Endothelial cell (in vitro differentiated cells): ENCODE results near the gene GTF2F2. TPM values are rescaled to one million over a fixed set of nuclear protein-coding genes. Genes with fewer than 3 reads are reported as not detected.

ENCODE experiments used
- DNase-seq: peaks from one replicate; pipeline ENCODE4 v3.0.0; 2021; ENCODE audit warnings: low spot score
- H3K27ac Mint-ChIP-seq: one replicate; pipeline ENCODE4 v1.8.0; 2021; ENCODE audit warnings: mixed read lengths, inconsistent platforms; ENCODE audit not compliant: unreplicated experiment
- H3K27me3 Mint-ChIP-seq: one replicate; pipeline ENCODE4 v1.8.0; 2021; ENCODE audit warnings: mild to moderate bottlenecking, moderate library complexity, mixed read lengths, inconsistent platforms; ENCODE audit not compliant: unreplicated experiment
- H3K36me3 Mint-ChIP-seq: one replicate; pipeline ENCODE4 v1.8.0; 2021; ENCODE audit warnings: mild to moderate bottlenecking, low read depth, mixed read lengths, inconsistent platforms; ENCODE audit not compliant: unreplicated experiment
- H3K4me1 Mint-ChIP-seq: one replicate; pipeline ENCODE4 v1.8.0; 2021; ENCODE audit warnings: mild to moderate bottlenecking, mixed read lengths, inconsistent platforms; ENCODE audit not compliant: unreplicated experiment
- H3K4me3 Mint-ChIP-seq: one replicate; pipeline ENCODE4 v1.8.0; 2021; ENCODE audit warnings: mild to moderate bottlenecking, mixed read lengths, inconsistent platforms; ENCODE audit not compliant: unreplicated experiment
- H3K9me3 Mint-ChIP-seq: one replicate; pipeline ENCODE4 v1.8.0; 2021; ENCODE audit warnings: mixed read lengths, inconsistent platforms; ENCODE audit not compliant: unreplicated experiment
- CTCF ChIP-seq: fragments of 200-600 bp; sonication (generic); IDR thresholded peaks from one replicate; pipeline ENCODE4 v1.5.0; 2021; ENCODE audit warnings: antibody characterized with exemption; ENCODE audit not compliant: unreplicated experiment
- total RNA-seq: library from RNA; stranded (reverse); fragmentation: NEBNext Ultra II Directional; extraction: Animal tissue kit (Norgen Biotek cat#: 25700); gene quantifications from one replicate; pipeline ENCODE4 v1.2.1, GENCODE V29; 2021; ENCODE audit not compliant: unreplicated experiment

The GTF2F2 gene
- total RNA-seq, 1 donor from 2014 or later: 13.6 TPM

GRCh38 chr13:45331123-45331619, 210.9 kb downstream of the GTF2F2 start:
- Mint-ChIP-seq H3K4me1 (peaks cover 72% of the 10 kb centered on the region), H3K27me3 (peaks cover 12% of the 10 kb centered on the region), H3K9me3 (no peaks in the 10 kb centered on the region), H3K4me3 (no peak overlapping the region), H3K27ac (peak overlapping the region; percentile 94), H3K36me3 (peaks cover 15% of the 10 kb centered on the region)
- TF ChIP-seq CTCF: no peak
- no peak for DNase-seq

DNA sequence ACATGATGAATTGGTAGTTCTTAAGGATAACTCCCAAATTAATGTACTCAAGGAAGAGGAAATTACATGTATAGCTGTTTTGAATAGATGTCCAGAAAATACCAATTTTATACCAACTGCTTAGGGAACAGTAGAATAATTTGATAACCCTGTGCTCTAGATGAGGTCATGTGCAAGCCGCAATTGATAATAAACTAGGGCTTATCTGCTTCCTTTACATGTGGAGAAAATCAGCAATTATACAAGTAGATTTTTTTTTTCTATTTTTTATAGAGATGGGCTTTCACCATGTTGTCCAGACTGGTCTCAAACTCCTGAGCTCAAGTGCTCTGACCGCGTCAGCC, 211.4 kb downstream of the GTF2F2 start:
- Mint-ChIP-seq H3K27ac (peak overlapping the region; percentile 94), H3K4me3 (no peak overlapping the region), H3K4me1 (peaks cover 77% of the 10 kb centered on the region), H3K27me3 (peaks cover 12% of the 10 kb centered on the region), H3K9me3 (no peaks in the 10 kb centered on the region), H3K36me3 (peaks cover 20% of the 10 kb centered on the region)
- no peak for DNase-seq
- no peak for TF ChIP-seq CTCF

GRCh38 chr13:45332036-45332830, 211.9 kb downstream of the GTF2F2 start:
- Mint-ChIP-seq H3K4me3 (no peak overlapping the region), H3K27me3 (peaks cover 8% of the 10 kb centered on the region), H3K36me3 (peaks cover 26% of the 10 kb centered on the region), H3K27ac (peak overlapping the region; percentile 64), H3K9me3 (no peaks in the 10 kb centered on the region), H3K4me1 (peaks cover 79% of the 10 kb centered on the region)
- TF ChIP-seq CTCF: no peak
- no peak for DNase-seq

DNA sequence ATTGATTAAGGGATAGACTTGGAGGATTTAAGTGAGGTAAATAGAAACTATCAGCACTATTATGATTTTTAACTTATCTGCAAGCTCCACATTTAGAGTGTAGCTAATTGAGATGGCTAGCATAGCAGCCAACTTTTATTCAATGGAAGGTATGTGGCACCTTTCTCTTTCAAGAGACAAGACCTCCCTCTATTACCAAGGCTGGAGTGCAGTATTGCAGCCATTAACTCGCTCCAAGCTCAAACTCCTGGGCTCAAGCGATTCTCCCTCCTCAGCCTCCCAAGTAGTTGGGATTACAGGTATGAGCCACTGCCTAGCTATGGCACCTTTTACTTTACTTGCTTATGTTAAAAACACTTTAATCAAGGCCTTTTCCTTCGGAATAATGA, 212.5 kb downstream of the GTF2F2 start:
- TF ChIP-seq CTCF: no peak
- no peaks in the 10 kb centered on the region for H3K9me3 Mint-ChIP-seq
- H3K27me3 Mint-ChIP-seq: peaks cover 6% of the 10 kb centered on the region
- no peak overlapping the region for H3K4me3 Mint-ChIP-seq
- H3K36me3 Mint-ChIP-seq: peaks cover 31% of the 10 kb centered on the region
- DNase-seq: no peak
- H3K27ac Mint-ChIP-seq: peak overlapping the region; percentile 64
- H3K4me1 Mint-ChIP-seq: peaks cover 79% of the 10 kb centered on the region

- no peak overlapping the region for H3K4me3 Mint-ChIP-seq
- TF ChIP-seq CTCF: no peak
- no peaks in the 10 kb centered on the region for H3K9me3 Mint-ChIP-seq
- peaks cover 34% of the 10 kb centered on the region for H3K36me3 Mint-ChIP-seq
- no peak for DNase-seq
- H3K27ac Mint-ChIP-seq: peak overlapping the region; percentile 46
- H3K4me1 Mint-ChIP-seq: peaks cover 80% of the 10 kb centered on the region
- peaks cover 6% of the 10 kb centered on the region for H3K27me3 Mint-ChIP-seq
Observed at GRCh38 chr13:45333251-45333976, 213.1 kb downstream of the GTF2F2 start.
